Aorta (tissue), 5 donors: Measurements from ENCODE around the gene MBP. TPM values are rescaled to one million over a fixed set of nuclear protein-coding genes. Genes with fewer than 3 reads are reported as not detected.

Experiments used
- ATAC-seq: fragments of 200-7000 bp; cut with Tn5 transposase; one replicate; pipeline ENCODE4 v1.9.1; 2022; ENCODE audit warnings: moderate library complexity; ENCODE audit not compliant: low FRiP score
- DNase-seq, 2 donors: peaks; one replicate each; pipeline ENCODE4 v3.0.0-alpha.2; 2020
- H3K27ac ChIP-seq, 2 donors: one replicate each; pipeline ENCODE4 v1.5.1; 2013; ENCODE audit warnings: low read length in 2 of 2, mild to moderate bottlenecking in 2 of 2, moderate library complexity in 2 of 2, control low read depth in 1 of 2, inconsistent platforms in 1 of 2, low read depth in 1 of 2
- H3K27me3 ChIP-seq, 2 donors: one replicate each; pipeline ENCODE4 v1.6.1; 2013; ENCODE audit warnings: control low read depth in 1 of 2, low read length in 1 of 2, mild to moderate bottlenecking in 1 of 2, moderate library complexity in 1 of 2; ENCODE audit not compliant: insufficient read depth in 2 of 2, control insufficient read depth in 1 of 2
- H3K36me3 ChIP-seq, 2 donors: one replicate each; pipeline ENCODE4 v1.6.1; 2013; ENCODE audit warnings: control low read depth in 1 of 2, low read length in 1 of 2, mild to moderate bottlenecking in 1 of 2; ENCODE audit not compliant: insufficient read depth in 2 of 2, control insufficient read depth in 1 of 2
- H3K4me1 ChIP-seq, 2 donors: one replicate each; pipeline ENCODE4 v1.6.1; 2013; ENCODE audit warnings: low read length in 2 of 2, control low read depth in 1 of 2, mild to moderate bottlenecking in 1 of 2, moderate library complexity in 1 of 2; ENCODE audit not compliant: insufficient read depth in 2 of 2, control insufficient read depth in 1 of 2
- H3K4me3 ChIP-seq, 2 donors: one replicate each; pipeline ENCODE4 v1.5.1; 2013; ENCODE audit warnings: low read length in 2 of 2, control low read depth in 1 of 2, mild to moderate bottlenecking in 1 of 2
- H3K9me3 ChIP-seq: one replicate; pipeline ENCODE4 v1.6.1; 2013; ENCODE audit warnings: mild to moderate bottlenecking, low read length; ENCODE audit not compliant: control insufficient read depth
- WGBS, 2 donors: extraction: QIAGEN DNeasy Blood & Tissue Kit; methylation state at CpG; one replicate each; pipeline ENCODE4 v1.1.7; 2013; 5-methylcytosine and 5-hydroxymethylcytosine counted together
- intact Hi-C, 2 donors: fragments of 100-400 bp; cut with DNase I; formaldehyde crosslinking; loops; one replicate each; pipeline versions ENCODE4 v1.14.2 to v1.15.0; 2022
- polyA plus RNA-seq, 2 donors: library from polyadenylated mRNA; stranded (reverse); fragments of 200-250 nt; gene quantifications; one replicate each; pipeline ENCODE4 v1.2.3, GENCODE V29; 2013
- total RNA-seq, 2 donors: library from RNA; stranded (reverse); fragmentation: NEBNext Ultra II Directional; extraction: Animal tissue kit (Norgen Biotek cat#: 25700); gene quantifications; one replicate each; pipeline ENCODE4 v1.2.1, GENCODE V29; 2021
- donor health status: healthy with polysubstance abuse.
- donor health status: Bipolar disorder and iron deficiency.
- donor health status: DM: no; HTN: no; CAD: no.
- donor health status: DM: no; HTN: no; CAD: no.
- donor health status: DM: yes; HTN: yes; CAD: no.

MBP gene
- total and polyA plus RNA-seq, 4 donors, result 9.1 to 62.7 (median 26.6) TPM

GRCh38 chr18:76988031-76988826 is 144.4 kb downstream of the MBP start:
- no peaks in the 10 kb centered on the region for H3K27me3 ChIP-seq
- intact Hi-C loops, result no loop called here
- no peaks in the 10 kb centered on the region for H3K4me1 ChIP-seq
- no peak overlapping the region for H3K4me3 ChIP-seq
- 82 to 85% methylated on average over 27 of the region's 27 CpGs for WGBS, 2 donors
- no peak overlapping the region for H3K27ac ChIP-seq
- no peaks in the 10 kb centered on the region for H3K36me3 ChIP-seq
- H3K9me3 ChIP-seq, result no peaks in the 10 kb centered on the region
- no peak for ATAC-seq
- peak in 1 of 2 donors; percentile 85 for DNase-seq

GRCh38 chr18:76986406-76986805 is 146.2 kb downstream of the MBP start:
- Histone ChIP-seq H3K27ac (no peak overlapping the region), H3K4me1 (no peaks in the 10 kb centered on the region), H3K36me3 (no peaks in the 10 kb centered on the region), H3K4me3 (no peak overlapping the region), H3K27me3 (no peaks in the 10 kb centered on the region), H3K9me3 (no peaks in the 10 kb centered on the region)
- DNase-seq (no peak), ATAC-seq (no peak)
- WGBS, 2 donors, result 57 to 66% methylated on average over 7 of the region's 7 CpGs
- intact Hi-C loops, result no loop called here

- H3K4me3 ChIP-seq, result no peak overlapping the region
- no peaks in the 10 kb centered on the region for H3K9me3 ChIP-seq
- ATAC-seq (no peak), DNase-seq (no peak)
- no peaks in the 10 kb centered on the region for H3K4me1 ChIP-seq
- WGBS, 2 donors, result 91 to 94% methylated on average over 9 of the region's 9 CpGs
- no peak overlapping the region for H3K27ac ChIP-seq
- H3K27me3 ChIP-seq, result no peaks in the 10 kb centered on the region
- H3K36me3 ChIP-seq, result no peaks in the 10 kb centered on the region
- intact Hi-C loops, result no loop called here
Observed at GRCh38 chr18:76985951-76986236, 146.7 kb downstream of the MBP start.

GRCh38 chr18:76985156-76985950 is 147.2 kb downstream of the MBP start:
- no peak for DNase-seq
- Histone ChIP-seq H3K4me3 (no peak overlapping the region), H3K36me3 (no peaks in the 10 kb centered on the region), H3K4me1 (no peaks in the 10 kb centered on the region), H3K27ac (no peak overlapping the region), H3K27me3 (no peaks in the 10 kb centered on the region), H3K9me3 (no peaks in the 10 kb centered on the region)
- intact Hi-C loops, result no loop called here
- no peak for ATAC-seq
- WGBS, 2 donors, result 93 to 94% methylated on average over 27 of the region's 27 CpGs

- no peak for ATAC-seq
- intact Hi-C loops, result loop anchor here in 1 of 2 donors (5.0 kb wide), 1 partner anchor 182 kb away; no protein-coding TSS in a partner anchor
- no peak overlapping the region for H3K4me3 ChIP-seq
- no peaks in the 10 kb centered on the region for H3K36me3 ChIP-seq
- no peaks in the 10 kb centered on the region for H3K9me3 ChIP-seq
- no peaks in the 10 kb centered on the region for H3K4me1 ChIP-seq
- H3K27ac ChIP-seq, result no peak overlapping the region
- WGBS, 2 donors, result 92 to 93% methylated on average over 39 to 40 of the region's 40 CpGs
- no peak for DNase-seq
- no peaks in the 10 kb centered on the region for H3K27me3 ChIP-seq
Observed at GRCh38 chr18:76984193-76985155, 148.1 kb downstream of the MBP start.

GRCh38 chr18:76983613-76984051 is 149.0 kb downstream of the MBP start:
- WGBS, 2 donors, result 51 to 52% methylated on average over 10 of the region's 10 CpGs
- H3K4me1 ChIP-seq, result no peaks in the 10 kb centered on the region
- intact Hi-C loops, result loop anchor here (2.0 to 5.0 kb wide), 2 partner anchors 181 kb away; no protein-coding TSS in a partner anchor
- H3K9me3 ChIP-seq, result no peaks in the 10 kb centered on the region
- ATAC-seq (no peak), DNase-seq (no peak)
- no peaks in the 10 kb centered on the region for H3K36me3 ChIP-seq
- no peaks in the 10 kb centered on the region for H3K27me3 ChIP-seq
- H3K27ac ChIP-seq, result no peak overlapping the region
- H3K4me3 ChIP-seq, result no peak overlapping the region

GRCh38 chr18:76982841-76983583 is 149.6 kb downstream of the MBP start:
- Histone ChIP-seq H3K4me1 (no peaks in the 10 kb centered on the region), H3K27ac (no peak overlapping the region), H3K9me3 (no peaks in the 10 kb centered on the region), H3K36me3 (no peaks in the 10 kb centered on the region), H3K4me3 (no peak overlapping the region), H3K27me3 (no peaks in the 10 kb centered on the region)
- peak; percentile 90 to 93 for DNase-seq
- intact Hi-C loops, result loop anchor here (2.0 to 5.0 kb wide), 2 partner anchors 180 to 181 kb away; no protein-coding TSS in a partner anchor
- WGBS, 2 donors, result 10 to 16% methylated on average over 15 of the region's 15 CpGs
- ATAC-seq, result peak; percentile 83

GRCh38 chr18:76982038-76982437 is 150.5 kb downstream of the MBP start:
- no peak overlapping the region for H3K27ac ChIP-seq
- ATAC-seq (no peak), DNase-seq (no peak)
- no peak overlapping the region for H3K4me3 ChIP-seq
- no peaks in the 10 kb centered on the region for H3K4me1 ChIP-seq
- H3K27me3 ChIP-seq, result no peaks in the 10 kb centered on the region
- no peaks in the 10 kb centered on the region for H3K36me3 ChIP-seq
- WGBS, 2 donors, result 86 to 91% methylated on average over 5 of the region's 5 CpGs
- H3K9me3 ChIP-seq, result no peaks in the 10 kb centered on the region
- intact Hi-C loops, result loop anchor here (2.0 to 5.0 kb wide), 2 partner anchors 179 to 180 kb away; no protein-coding TSS in a partner anchor
